GM12878 (cell line): ENCODE measurements around the gene DIAPH2. TPM values are rescaled to one million over a fixed set of nuclear protein-coding genes. Genes with fewer than 3 reads are reported as not detected.

ENCODE experiments used
- ATAC-seq: fragments of 200-7000 bp; cut with Tn5 transposase; 3 replicates; pipeline ENCODE4 v1.9.1; 2020; ENCODE audit warnings: mild to moderate bottlenecking, moderate library complexity
- BruUV-seq: library from RNA; stranded (reverse); fragments of 400-500 nt; replicated peaks from 2 replicates; lab custom pipeline; 2021; lab: Mats Ljungman, UMichigan
- CTCF ChIA-PET: fragments of 300-600 bp; sonication (Branson Sonifier 250); formaldehyde crosslinking; extraction: SDS; loops from one replicate; lab custom pipeline; 2021; ENCODE audit warnings: inconsistent platforms; lab: Yijun Ruan, JAX
- POLR2A ChIA-PET: fragments of 350-600 bp; formaldehyde crosslinking; extraction: SDS; loops from one replicate; lab custom pipeline; 2021; ENCODE audit warnings: inconsistent platforms; lab: Charles Lee
- RAD21 ChIA-PET: fragments of 300-600 bp; sonication (Branson Sonifier 250); formaldehyde crosslinking; loops from one replicate; lab custom pipeline; 2023; ENCODE audit warnings: antibody characterized with exemption; ENCODE audit not compliant: unreplicated experiment; lab: Charles Lee
- SMC1A ChIA-PET: fragments of 300-600 bp; sonication (Branson Sonifier 250); formaldehyde crosslinking; loops from one replicate; lab custom pipeline; 2023; ENCODE audit not compliant: unreplicated experiment, uncharacterized antibody; lab: Charles Lee
- DNase-seq: peaks from one replicate; pipeline ENCODE4 v3.0.0-alpha.2; 2011; ENCODE audit warnings: low read depth, low spot score
- FAIRE-seq: peaks from 3 replicates; lab custom pipeline; 2011; peaks lifted over from hg19 to GRCh38; lab: Jason Lieb, UNC
- H2AFZ ChIP-seq: 2 replicates; pipeline ENCODE4 v1.6.0; 2011; ENCODE audit warnings: low read depth, low read length, control low read depth; ENCODE audit not compliant: control insufficient read depth
- H3K27ac ChIP-seq: 2 replicates; pipeline ENCODE4 v1.5.1; 2011; ENCODE audit warnings: control low read depth; ENCODE audit not compliant: control insufficient read depth, insufficient read depth
- H3K27me3 ChIP-seq, 2 experiments: replicated peaks in 1 of 2; 2 replicates each; pipeline versions ENCODE4 v1.6.0 to v1.6.1; 2011; ENCODE audit warnings: low read length in 1 of 2; ENCODE audit not compliant: control insufficient read depth in 2 of 2, insufficient read depth in 2 of 2
- H3K36me3 ChIP-seq, 2 experiments: 2 replicates each; pipeline ENCODE4 v1.5.1; 2011; ENCODE audit warnings: low read length in 1 of 2; ENCODE audit not compliant: control insufficient read depth in 2 of 2, insufficient read depth in 2 of 2
- H3K4me1 ChIP-seq: 2 replicates; pipeline ENCODE4 v1.6.1; 2011; ENCODE audit warnings: mild to moderate bottlenecking, low read length, moderate library complexity, mixed read lengths; ENCODE audit not compliant: control insufficient read depth, insufficient read depth
- H3K4me2 ChIP-seq: 2 replicates; pipeline ENCODE4 v1.6.0; 2011; ENCODE audit warnings: control low read depth; ENCODE audit not compliant: control insufficient read depth, insufficient read depth
- H3K4me3 ChIP-seq: fragments of 200-600 bp; sonication (generic); 2 replicates; pipeline ENCODE4 v1.5.1; 2016
- H3K79me2 ChIP-seq: 2 replicates; pipeline ENCODE4 v1.6.0; 2011; ENCODE audit warnings: low read length; ENCODE audit not compliant: control insufficient read depth, insufficient read depth
- H3K9ac ChIP-seq: 2 replicates; pipeline ENCODE4 v1.8.0; 2011; ENCODE audit warnings: low read length, control low read depth, mixed read lengths; ENCODE audit not compliant: control insufficient read depth, insufficient read depth
- H3K9me3 ChIP-seq: replicated peaks from 3 replicates; pipeline ENCODE4 v1.5.1; 2011; ENCODE audit warnings: mild to moderate bottlenecking, low read length; ENCODE audit not compliant: control insufficient read depth, insufficient read depth
- H4K20me1 ChIP-seq: 2 replicates; pipeline ENCODE4 v1.6.0; 2011; ENCODE audit not compliant: control insufficient read depth, insufficient read depth
- ESRRA ChIP-seq: IDR thresholded peaks from 2 replicates; pipeline ENCODE4 v1.6.1; 2012; ENCODE audit warnings: mild to moderate bottlenecking, low read length, improper control_type of control experiment
- LARP7 ChIP-seq: fragments of 450-650 bp; IDR thresholded peaks from 2 replicates; pipeline ENCODE4 v1.6.1; 2017; ENCODE audit warnings: mild to moderate bottlenecking
- MEF2B ChIP-seq: fragments of 450-650 bp; IDR thresholded peaks from 2 replicates; pipeline ENCODE4 v1.6.1; 2018; ENCODE audit warnings: mild to moderate bottlenecking, moderate library complexity; ENCODE audit not compliant: partially characterized antibody, poor library complexity, severe bottlenecking
- SIN3A ChIP-seq: IDR thresholded peaks from 2 replicates; pipeline ENCODE4 v1.6.1; 2012; ENCODE audit warnings: low read depth, low read length, improper control_type of control experiment
- YY1 ChIP-seq: IDR thresholded peaks from 2 replicates; pipeline ENCODE4 v1.6.1; 2011; ENCODE audit warnings: low read depth, mild to moderate bottlenecking, low read length
- ZNF217 ChIP-seq: fragments of 450-650 bp; IDR thresholded peaks from 2 replicates; pipeline ENCODE4 v1.6.1; 2017; ENCODE audit warnings: antibody characterized with exemption, mild to moderate bottlenecking
- WGBS: methylation state at CpG from one replicate; pipeline ENCODE4 v1.1.6; 2016; ENCODE audit warnings: low lambda C conversion rate; ENCODE audit not compliant: insufficient replicate concordance, insufficient coverage; ENCODE audit errors: missing lambda C conversion rate; 5-methylcytosine and 5-hydroxymethylcytosine counted together
- in situ Hi-C: fragments of 300-500 bp; cut with MboI; formaldehyde crosslinking; loops from 9 replicates; pipeline ENCODE4 v1.14.3; 2018; ENCODE audit warnings: mixed read lengths
- intact Hi-C: fragments of 100-400 bp; cut with micrococcal nuclease; formaldehyde crosslinking; loops from one replicate; pipeline ENCODE4 v1.14.2; 2022; ENCODE audit not compliant: unreplicated experiment
- polyA plus RNA-seq, 11 experiments: library from polyadenylated mRNA; depleted of rRNA in 4 of 11; unstranded in 6 of 11; stranded (reverse) in 5 of 11; fragments of >200 nt; fragmentation: Nextera tagmentation in 4 of 11; fragmentation: Illumina TruSeq in 1 of 11; extraction: Ambion mirVana in 4 of 11; extraction: Trizol in 1 of 11; gene quantifications; 1 replicate in 1 of 11; 2 replicates in 10 of 11; pipeline versions ENCODE4 v1.2.1 to v1.2.3, GENCODE V29; 2011 to 2016; ENCODE audit warnings: inconsistent platforms in 2 of 11, missing spikeins in 2 of 11, low read depth in 1 of 11
- total RNA-seq, 4 experiments: library from RNA; depleted of rRNA in 3 of 4; stranded (reverse); fragments of >200 nt in 3 of 4; fragmentation: Illumina TruSeq in 1 of 4; extraction: Trizol in 1 of 4; gene quantifications; 2 replicates each; pipeline versions ENCODE4 v1.2.1 to v1.2.3, GENCODE V29; 2013 to 2021
- TF ChIP-seq, protein P1 (sequence below): fragments of 450-650 bp; IDR thresholded peaks from 2 replicates; pipeline ENCODE4 v1.6.1; 2016; ENCODE audit warnings: mild to moderate bottlenecking
- TF ChIP-seq, protein P2 (sequence below): fragments of 450-650 bp; IDR thresholded peaks from 2 replicates; pipeline ENCODE4 v1.6.1; 2018; ENCODE audit warnings: borderline replicate concordance, mild to moderate bottlenecking; ENCODE audit not compliant: partially characterized antibody
- TF ChIP-seq, protein P3 (sequence below): fragments of 450-650 bp; IDR thresholded peaks from 2 replicates; pipeline ENCODE4 v1.6.1; 2014; ENCODE audit warnings: mild to moderate bottlenecking
- TF ChIP-seq, protein P4 (sequence below): fragments of 450-650 bp; formaldehyde crosslinking; IDR thresholded peaks from 2 replicates; pipeline ENCODE4 v1.5.0; 2022; ENCODE audit warnings: mild to moderate bottlenecking, missing genetic modification characterization
- TF ChIP-seq, protein P5 (sequence below): IDR thresholded peaks from 2 replicates; pipeline ENCODE4 v1.6.1; 2011; ENCODE audit warnings: mild to moderate bottlenecking, low read depth, low read length, moderate library complexity; ENCODE audit not compliant: insufficient replicate concordance

The DIAPH2 gene
- total and polyA plus RNA-seq, 10 of the 15 experiments (the other 5 are each of a cell fraction or from before 2014, with no cell fraction given): 2.2 to 16.6 (median 8.8) TPM

DNA sequence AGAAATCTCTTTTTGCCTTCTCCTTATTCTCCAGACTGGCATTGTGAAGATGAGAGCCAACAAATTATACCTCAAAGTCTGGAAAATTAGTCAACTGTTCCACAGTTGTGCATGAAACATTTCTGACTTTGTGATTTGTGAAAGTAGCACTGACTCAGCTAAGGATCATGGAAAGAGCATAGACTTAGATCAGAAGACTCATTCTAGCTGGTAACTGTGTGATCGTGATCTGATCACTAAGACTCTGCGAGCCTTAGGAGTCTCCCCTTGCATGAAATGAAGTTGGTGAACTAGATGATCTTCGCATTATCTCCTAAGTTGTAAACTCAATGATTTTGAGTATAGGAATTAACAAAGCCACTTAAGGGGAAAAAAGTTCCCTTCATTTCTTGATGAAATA lies 867.2 kb downstream of the DIAPH2 start:
- no peak for TF ChIP-seq SIN3A
- TF ChIP-seq ZNF217: no peak
- TF ChIP-seq, protein P1, sequence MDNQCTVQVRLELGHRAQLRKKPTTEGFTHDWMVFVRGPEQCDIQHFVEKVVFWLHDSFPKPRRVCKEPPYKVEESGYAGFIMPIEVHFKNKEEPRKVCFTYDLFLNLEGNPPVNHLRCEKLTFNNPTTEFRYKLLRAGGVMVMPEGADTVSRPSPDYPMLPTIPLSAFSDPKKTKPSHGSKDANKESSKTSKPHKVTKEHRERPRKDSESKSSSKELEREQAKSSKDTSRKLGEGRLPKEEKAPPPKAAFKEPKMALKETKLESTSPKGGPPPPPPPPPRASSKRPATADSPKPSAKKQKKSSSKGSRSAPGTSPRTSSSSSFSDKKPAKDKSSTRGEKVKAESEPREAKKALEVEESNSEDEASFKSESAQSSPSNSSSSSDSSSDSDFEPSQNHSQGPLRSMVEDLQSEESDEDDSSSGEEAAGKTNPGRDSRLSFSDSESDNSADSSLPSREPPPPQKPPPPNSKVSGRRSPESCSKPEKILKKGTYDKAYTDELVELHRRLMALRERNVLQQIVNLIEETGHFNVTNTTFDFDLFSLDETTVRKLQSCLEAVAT: no peak
- no peak for TF ChIP-seq YY1
- TF ChIP-seq, protein P2, sequence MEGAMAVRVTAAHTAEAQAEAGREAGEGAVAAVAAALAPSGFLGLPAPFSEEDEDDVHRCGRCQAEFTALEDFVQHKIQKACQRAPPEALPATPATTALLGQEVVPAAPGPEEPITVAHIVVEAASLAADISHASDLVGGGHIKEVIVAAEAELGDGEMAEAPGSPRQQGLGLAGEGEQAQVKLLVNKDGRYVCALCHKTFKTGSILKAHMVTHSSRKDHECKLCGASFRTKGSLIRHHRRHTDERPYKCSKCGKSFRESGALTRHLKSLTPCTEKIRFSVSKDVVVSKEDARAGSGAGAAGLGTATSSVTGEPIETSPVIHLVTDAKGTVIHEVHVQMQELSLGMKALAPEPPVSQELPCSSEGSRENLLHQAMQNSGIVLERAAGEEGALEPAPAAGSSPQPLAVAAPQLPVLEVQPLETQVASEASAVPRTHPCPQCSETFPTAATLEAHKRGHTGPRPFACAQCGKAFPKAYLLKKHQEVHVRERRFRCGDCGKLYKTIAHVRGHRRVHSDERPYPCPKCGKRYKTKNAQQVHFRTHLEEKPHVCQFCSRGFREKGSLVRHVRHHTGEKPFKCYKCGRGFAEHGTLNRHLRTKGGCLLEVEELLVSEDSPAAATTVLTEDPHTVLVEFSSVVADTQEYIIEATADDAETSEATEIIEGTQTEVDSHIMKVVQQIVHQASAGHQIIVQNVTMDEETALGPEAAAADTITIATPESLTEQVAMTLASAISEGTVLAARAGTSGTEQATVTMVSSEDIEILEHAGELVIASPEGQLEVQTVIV: no peak
- TF ChIP-seq, protein P3, sequence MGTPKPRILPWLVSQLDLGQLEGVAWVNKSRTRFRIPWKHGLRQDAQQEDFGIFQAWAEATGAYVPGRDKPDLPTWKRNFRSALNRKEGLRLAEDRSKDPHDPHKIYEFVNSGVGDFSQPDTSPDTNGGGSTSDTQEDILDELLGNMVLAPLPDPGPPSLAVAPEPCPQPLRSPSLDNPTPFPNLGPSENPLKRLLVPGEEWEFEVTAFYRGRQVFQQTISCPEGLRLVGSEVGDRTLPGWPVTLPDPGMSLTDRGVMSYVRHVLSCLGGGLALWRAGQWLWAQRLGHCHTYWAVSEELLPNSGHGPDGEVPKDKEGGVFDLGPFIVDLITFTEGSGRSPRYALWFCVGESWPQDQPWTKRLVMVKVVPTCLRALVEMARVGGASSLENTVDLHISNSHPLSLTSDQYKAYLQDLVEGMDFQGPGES: no peak
- TF ChIP-seq, protein P4, sequence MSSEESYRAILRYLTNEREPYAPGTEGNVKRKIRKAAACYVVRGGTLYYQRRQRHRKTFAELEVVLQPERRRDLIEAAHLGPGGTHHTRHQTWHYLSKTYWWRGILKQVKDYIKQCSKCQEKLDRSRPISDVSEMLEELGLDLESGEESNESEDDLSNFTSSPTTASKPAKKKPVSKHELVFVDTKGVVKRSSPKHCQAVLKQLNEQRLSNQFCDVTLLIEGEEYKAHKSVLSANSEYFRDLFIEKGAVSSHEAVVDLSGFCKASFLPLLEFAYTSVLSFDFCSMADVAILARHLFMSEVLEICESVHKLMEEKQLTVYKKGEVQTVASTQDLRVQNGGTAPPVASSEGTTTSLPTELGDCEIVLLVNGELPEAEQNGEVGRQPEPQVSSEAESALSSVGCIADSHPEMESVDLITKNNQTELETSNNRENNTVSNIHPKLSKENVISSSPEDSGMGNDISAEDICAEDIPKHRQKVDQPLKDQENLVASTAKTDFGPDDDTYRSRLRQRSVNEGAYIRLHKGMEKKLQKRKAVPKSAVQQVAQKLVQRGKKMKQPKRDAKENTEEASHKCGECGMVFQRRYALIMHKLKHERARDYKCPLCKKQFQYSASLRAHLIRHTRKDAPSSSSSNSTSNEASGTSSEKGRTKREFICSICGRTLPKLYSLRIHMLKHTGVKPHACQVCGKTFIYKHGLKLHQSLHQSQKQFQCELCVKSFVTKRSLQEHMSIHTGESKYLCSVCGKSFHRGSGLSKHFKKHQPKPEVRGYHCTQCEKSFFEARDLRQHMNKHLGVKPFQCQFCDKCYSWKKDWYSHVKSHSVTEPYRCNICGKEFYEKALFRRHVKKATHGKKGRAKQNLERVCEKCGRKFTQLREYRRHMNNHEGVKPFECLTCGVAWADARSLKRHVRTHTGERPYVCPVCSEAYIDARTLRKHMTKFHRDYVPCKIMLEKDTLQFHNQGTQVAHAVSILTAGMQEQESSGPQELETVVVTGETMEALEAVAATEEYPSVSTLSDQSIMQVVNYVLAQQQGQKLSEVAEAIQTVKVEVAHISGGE (CRISPR knock-in tag): no peak
- TF ChIP-seq, protein P5, sequence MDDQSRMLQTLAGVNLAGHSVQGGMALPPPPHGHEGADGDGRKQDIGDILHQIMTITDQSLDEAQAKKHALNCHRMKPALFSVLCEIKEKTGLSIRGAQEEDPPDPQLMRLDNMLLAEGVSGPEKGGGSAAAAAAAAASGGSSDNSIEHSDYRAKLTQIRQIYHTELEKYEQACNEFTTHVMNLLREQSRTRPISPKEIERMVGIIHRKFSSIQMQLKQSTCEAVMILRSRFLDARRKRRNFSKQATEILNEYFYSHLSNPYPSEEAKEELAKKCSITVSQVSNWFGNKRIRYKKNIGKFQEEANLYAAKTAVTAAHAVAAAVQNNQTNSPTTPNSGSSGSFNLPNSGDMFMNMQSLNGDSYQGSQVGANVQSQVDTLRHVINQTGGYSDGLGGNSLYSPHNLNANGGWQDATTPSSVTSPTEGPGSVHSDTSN: no peak
- no peak for TF ChIP-seq ESRRA
- TF ChIP-seq LARP7: no peak
- no peak for TF ChIP-seq MEF2B
- Histone ChIP-seq H3K9me3 (no peaks in the 10 kb centered on the region), H3K9ac (no peak overlapping the region), H2AFZ (no peak overlapping the region), H3K27me3 (no peaks in the 10 kb centered on the region), H3K79me2 (no peaks in the 10 kb centered on the region), H3K4me2 (no peak overlapping the region), H4K20me1 (no peaks in the 10 kb centered on the region), H3K36me3 (no peaks in the 10 kb centered on the region), H3K27ac (no peak overlapping the region), H3K4me1 (no peaks in the 10 kb centered on the region), H3K4me3 (no peak overlapping the region)
- in situ Hi-C loops: no loop called here
- ChIA-PET RAD21 (no interaction called here), SMC1A (no interaction called here), CTCF (no interaction called here), POLR2A (no interaction called here)
- BruUV-seq: no TSS peak
- intact Hi-C loops: no loop called here
- no peak for DNase-seq
- 83% methylated on average over 3 of the region's 3 CpGs for WGBS
- ATAC-seq: no peak
- no peak for FAIRE-seq
